GM12873 (cell line): ENCODE data around the gene AP1G1.

Experiments
- CTCF ChIP-seq: IDR thresholded peaks from 2 replicates; pipeline ENCODE4 v1.5.1; 2012; ENCODE audit warnings: low read depth, mild to moderate bottlenecking, moderate library complexity, low read length, control low read depth; ENCODE audit not compliant: insufficient read depth; ENCODE audit errors: missing control alignments

Gene AP1G1

GRCh38 chr16:71737501-71737900 lies 71.1 kb downstream of the AP1G1 start:
- TF ChIP-seq CTCF, result no peak

- TF ChIP-seq CTCF, result no peak
Measured at GRCh38 chr16:71734511-71734910, 74.1 kb downstream of the AP1G1 start.

- no peak for TF ChIP-seq CTCF
Measured at GRCh38 chr16:71732587-71732986, 76.0 kb downstream of the AP1G1 start.

GRCh38 chr16:71727551-71728324 lies 80.9 kb downstream of the AP1G1 start:
- TF ChIP-seq CTCF, result no peak

- no peak for TF ChIP-seq CTCF
Measured at GRCh38 chr16:71726476-71727315, 81.9 kb downstream of the AP1G1 start.

GRCh38 chr16:71724320-71724751 lies 84.3 kb downstream of the AP1G1 start, which contains the start of gene PHLPP2:
TSS of gene PHLPP2 (minus strand) at chr16:71724701. CDS start at chr16:71714795, 9,906 bp downstream.
- no peak for TF ChIP-seq CTCF

GRCh38 chr16:71723537-71724319 lies 84.9 kb downstream of the AP1G1 start:
- peak; percentile 16 for TF ChIP-seq CTCF
